ENCODE results near the gene PRM1. TPM values are rescaled to one million over a fixed set of nuclear protein-coding genes. Genes with fewer than 3 reads are reported as not detected.

The PRM1 gene
- total RNA-seq, 1 donor from 2014 or later = not detected

GRCh38 chr16:11318817-11319216, 37.7 kb upstream of the PRM1 start:
- Histone ChIP-seq H3K4me1 (no peaks in the 10 kb centered on the region), H3K36me3 (no peaks in the 10 kb centered on the region), H3K9me3 (replicated peaks) (no peaks in the 10 kb centered on the region), H3K4me3 (no peak overlapping the region), H3K27me3 (ENCODE audit: low read depth) (no peaks in the 10 kb centered on the region), H3K27ac (replicated peaks) (no peak overlapping the region)
- TF ChIP-seq, protein P1, sequence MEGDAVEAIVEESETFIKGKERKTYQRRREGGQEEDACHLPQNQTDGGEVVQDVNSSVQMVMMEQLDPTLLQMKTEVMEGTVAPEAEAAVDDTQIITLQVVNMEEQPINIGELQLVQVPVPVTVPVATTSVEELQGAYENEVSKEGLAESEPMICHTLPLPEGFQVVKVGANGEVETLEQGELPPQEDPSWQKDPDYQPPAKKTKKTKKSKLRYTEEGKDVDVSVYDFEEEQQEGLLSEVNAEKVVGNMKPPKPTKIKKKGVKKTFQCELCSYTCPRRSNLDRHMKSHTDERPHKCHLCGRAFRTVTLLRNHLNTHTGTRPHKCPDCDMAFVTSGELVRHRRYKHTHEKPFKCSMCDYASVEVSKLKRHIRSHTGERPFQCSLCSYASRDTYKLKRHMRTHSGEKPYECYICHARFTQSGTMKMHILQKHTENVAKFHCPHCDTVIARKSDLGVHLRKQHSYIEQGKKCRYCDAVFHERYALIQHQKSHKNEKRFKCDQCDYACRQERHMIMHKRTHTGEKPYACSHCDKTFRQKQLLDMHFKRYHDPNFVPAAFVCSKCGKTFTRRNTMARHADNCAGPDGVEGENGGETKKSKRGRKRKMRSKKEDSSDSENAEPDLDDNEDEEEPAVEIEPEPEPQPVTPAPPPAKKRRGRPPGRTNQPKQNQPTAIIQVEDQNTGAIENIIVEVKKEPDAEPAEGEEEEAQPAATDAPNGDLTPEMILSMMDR (IDR thresholded peaks at IDR 0.05; ENCODE audit: borderline replicate concordance) = no peak
- intact Hi-C loops (cut with micrococcal nuclease) = no loop called here
- DNase-seq = no peak

DNA sequence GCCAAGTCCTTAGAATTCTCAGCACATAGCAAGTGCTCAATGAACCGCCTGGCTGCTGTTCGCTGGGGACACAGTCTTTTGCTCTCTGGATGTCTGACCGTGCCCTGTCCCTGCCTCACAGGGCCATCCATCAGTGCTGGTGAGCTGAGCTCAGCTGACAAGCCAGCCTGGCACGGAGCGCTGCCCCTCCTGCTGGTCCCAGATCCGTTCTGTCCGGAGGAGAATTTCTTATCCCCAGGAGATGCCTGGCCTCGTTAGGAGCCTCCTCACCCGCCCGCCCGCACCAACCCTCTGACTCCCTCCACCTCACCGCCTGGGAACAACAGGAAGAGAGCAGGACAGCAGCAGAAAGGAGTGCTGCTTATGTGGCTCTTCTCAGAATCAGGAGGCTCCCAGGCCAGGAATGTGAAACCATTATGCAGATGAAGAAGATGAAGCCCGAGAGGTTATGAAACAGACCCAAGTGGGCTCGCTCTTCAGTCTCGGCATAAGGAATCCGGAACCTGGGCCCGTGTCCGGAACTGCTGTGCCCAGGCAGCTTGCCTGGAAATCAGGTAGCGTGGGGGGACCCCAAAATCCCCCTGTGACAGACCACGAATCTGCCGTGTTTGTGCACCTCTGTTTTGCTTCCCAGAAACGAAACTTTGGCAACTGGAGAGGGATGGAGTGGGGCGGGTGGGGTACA, 35.3 kb upstream of the PRM1 start:
- intact Hi-C loops (cut with micrococcal nuclease) = no loop called here
- Histone ChIP-seq H3K36me3 (no peaks in the 10 kb centered on the region), H3K9me3 (replicated peaks) (no peaks in the 10 kb centered on the region), H3K27me3 (ENCODE audit: low read depth) (no peaks in the 10 kb centered on the region), H3K4me1 (no peaks in the 10 kb centered on the region), H3K27ac (replicated peaks) (no peak overlapping the region), H3K4me3 (no peak overlapping the region)
- TF ChIP-seq, protein P1 (IDR thresholded peaks at IDR 0.05; ENCODE audit: borderline replicate concordance) = no peak
- DNase-seq = no peak

- intact Hi-C loops (cut with micrococcal nuclease) = no loop called here
- Histone ChIP-seq H3K27ac (replicated peaks) (no peak overlapping the region), H3K27me3 (ENCODE audit: low read depth) (no peaks in the 10 kb centered on the region), H3K9me3 (replicated peaks) (no peaks in the 10 kb centered on the region), H3K4me1 (no peaks in the 10 kb centered on the region), H3K4me3 (no peak overlapping the region), H3K36me3 (no peaks in the 10 kb centered on the region)
- DNase-seq = no peak
- TF ChIP-seq, protein P1 (IDR thresholded peaks at IDR 0.05; ENCODE audit: borderline replicate concordance) = peak; percentile 7
These were observed 34.4 kb upstream of the PRM1 start for GRCh38 chr16:11315510-11315909.

DNA sequence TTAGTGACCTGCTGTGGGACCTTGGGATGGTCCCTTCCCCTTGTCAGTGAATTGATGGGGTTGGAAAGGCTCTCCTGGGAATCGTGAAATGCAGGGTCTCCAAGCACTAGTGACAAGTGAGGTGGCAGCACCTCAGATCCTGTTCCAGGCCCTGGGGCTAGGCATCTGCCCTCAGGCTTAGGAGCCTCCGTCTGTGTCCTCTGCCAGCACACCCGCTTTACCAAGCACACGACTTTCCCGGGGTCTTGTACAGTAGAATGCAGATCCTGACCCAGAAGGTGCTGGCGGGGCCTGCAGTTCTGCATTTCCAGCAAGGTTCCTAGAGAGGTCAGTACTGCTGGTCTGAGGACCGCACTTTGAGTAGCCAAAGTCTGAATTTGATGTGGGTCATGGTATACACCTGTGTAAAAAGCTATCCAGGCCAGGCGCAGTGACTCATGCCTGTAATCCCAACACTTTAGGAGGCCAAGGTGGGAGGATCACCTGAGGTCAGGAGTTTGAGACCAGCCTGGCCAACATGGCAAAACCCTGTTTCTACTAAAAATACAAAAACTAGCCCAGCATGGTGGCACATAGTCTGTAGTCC, 33.3 kb upstream of the PRM1 start:
- Histone ChIP-seq H3K27me3 (ENCODE audit: low read depth) (no peaks in the 10 kb centered on the region), H3K36me3 (no peaks in the 10 kb centered on the region), H3K4me1 (peaks cover 6% of the 10 kb centered on the region), H3K27ac (replicated peaks) (no peak overlapping the region), H3K4me3 (no peak overlapping the region), H3K9me3 (replicated peaks) (no peaks in the 10 kb centered on the region)
- intact Hi-C loops (cut with micrococcal nuclease) = no loop called here
- no peak for DNase-seq
- TF ChIP-seq, protein P1 (IDR thresholded peaks at IDR 0.05; ENCODE audit: borderline replicate concordance) = no peak

DNA sequence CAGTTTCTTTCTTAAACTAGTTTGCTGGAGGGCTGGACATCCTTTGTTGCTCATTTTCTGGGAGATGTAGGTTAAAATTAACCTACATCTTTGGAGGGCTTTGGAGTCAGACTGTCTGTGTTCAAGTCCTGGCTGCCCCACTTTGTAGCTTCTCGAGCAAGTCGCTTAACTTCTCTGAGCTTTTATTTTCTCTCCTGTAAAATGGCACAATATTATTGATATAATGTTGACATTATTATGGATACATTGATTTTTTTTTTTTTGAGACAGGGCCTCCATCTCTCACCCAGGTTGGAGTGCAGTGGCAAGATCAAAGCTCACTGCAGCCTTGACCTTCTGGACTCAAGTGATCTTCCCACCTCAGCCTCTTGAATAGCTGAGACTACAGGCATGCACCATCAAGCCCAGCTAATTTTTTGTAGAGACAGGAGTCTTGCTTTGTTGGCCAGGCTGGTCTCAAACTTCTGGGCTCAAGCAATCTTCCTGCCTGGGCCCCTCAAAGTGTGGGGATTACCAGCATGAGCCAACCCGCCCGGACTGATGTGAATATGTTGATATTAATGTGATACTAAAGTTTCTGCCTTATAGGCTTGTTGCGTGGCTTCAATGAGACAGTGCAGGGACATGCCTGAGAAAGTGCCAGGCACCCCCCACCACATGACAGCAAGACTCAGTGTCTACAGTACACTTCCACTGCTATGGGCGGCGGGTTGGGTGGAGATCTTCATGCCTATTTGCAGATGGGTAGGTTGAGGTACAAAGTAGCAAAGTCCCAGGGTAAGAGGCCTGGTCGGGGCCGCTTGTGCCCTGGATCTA, 32.6 kb upstream of the PRM1 start:
- DNase-seq = no peak
- no peak overlapping the region for H3K4me3 ChIP-seq
- H3K36me3 ChIP-seq = no peaks in the 10 kb centered on the region
- no peaks in the 10 kb centered on the region for H3K27me3 ChIP-seq (ENCODE audit: low read depth)
- H3K27ac ChIP-seq (replicated peaks) = no peak overlapping the region
- TF ChIP-seq, protein P1 (IDR thresholded peaks at IDR 0.05; ENCODE audit: borderline replicate concordance) = no peak
- H3K9me3 ChIP-seq (replicated peaks) = no peaks in the 10 kb centered on the region
- intact Hi-C loops (cut with micrococcal nuclease) = no loop called here
- peaks cover 6% of the 10 kb centered on the region for H3K4me1 ChIP-seq
